H1 (cell line): ENCODE data around the gene CEACAM7. TPM values are rescaled to one million over a fixed set of nuclear protein-coding genes. Genes with fewer than 3 reads are reported as not detected.
A peak's percentile ranks its signal among the peaks of the same experiment; 100 is the strongest.

ENCODE experiments used
- CTCF ChIA-PET: fragments of 300-600 bp; sonication (Branson Sonifier 250); formaldehyde crosslinking; loops from one replicate; lab custom pipeline; 2021; ENCODE audit not compliant: partially characterized antibody; lab: Charles Lee
- POLR2A ChIA-PET: fragments of 300-600 bp; sonication (Branson Sonifier 250); formaldehyde crosslinking; loops from one replicate; lab custom pipeline; 2021; ENCODE audit warnings: inconsistent platforms; ENCODE audit not compliant: partially characterized antibody; lab: Charles Lee
- DNase-seq, 2 experiments: peaks; one replicate each; pipeline versions ENCODE4 v3.0.0 to v3.0.0-alpha.2; 2010 to 2022; ENCODE audit warnings: low spot score in 2 of 2, low read depth in 1 of 2, mixed read lengths in 1 of 2
- FAIRE-seq: peaks from 2 replicates; lab custom pipeline; 2011; peaks lifted over from hg19 to GRCh38; lab: Jason Lieb, UNC
- H2AFZ ChIP-seq: 2 replicates; pipeline ENCODE4 v1.8.1; 2012; ENCODE audit warnings: low read length, inconsistent platforms
- H2AK5ac ChIP-seq: 2 replicates; pipeline ENCODE4 v1.6.1; 2013; ENCODE audit warnings: low read depth, low read length
- H2BK120ac ChIP-seq: replicated peaks from 2 replicates; pipeline ENCODE3; 2013; ENCODE audit warnings: low read depth, low read length, inconsistent platforms
- H2BK12ac ChIP-seq: 2 replicates; pipeline ENCODE4 v1.6.1; 2013; ENCODE audit warnings: low read depth, low read length
- H2BK15ac ChIP-seq: 2 replicates; pipeline ENCODE4 v1.6.1; 2013; ENCODE audit warnings: low read length
- H2BK20ac ChIP-seq: 2 replicates; pipeline ENCODE4 v1.6.1; 2013; ENCODE audit warnings: low read length
- H2BK5ac ChIP-seq: 2 replicates; pipeline ENCODE4 v1.6.1; 2013; ENCODE audit warnings: low read depth, low read length
- H3K14ac ChIP-seq: 2 replicates; pipeline ENCODE4 v1.6.1; 2013; ENCODE audit warnings: inconsistent platforms; ENCODE audit not compliant: insufficient read length
- H3K18ac ChIP-seq: 2 replicates; pipeline ENCODE4 v1.6.1; 2013; ENCODE audit warnings: low read length; ENCODE audit errors: extremely low read depth
- H3K23ac ChIP-seq: 2 replicates; pipeline ENCODE4 v1.6.1; 2013; ENCODE audit warnings: inconsistent platforms; ENCODE audit not compliant: insufficient read length
- H3K23me2 ChIP-seq: 2 replicates; pipeline ENCODE4 v1.6.1; 2013; ENCODE audit warnings: low read depth, low read length
- H3K27ac ChIP-seq: 2 replicates; pipeline ENCODE4 v1.6.1; 2011; ENCODE audit warnings: low read depth, low read length, inconsistent platforms
- H3K27me3 ChIP-seq, 4 experiments: replicated peaks in 1 of 4; 1 replicate in 1 of 4; 2 replicates in 3 of 4; pipeline versions ENCODE4 v1.6.1 to v1.8.1; 2011 to 2013; ENCODE audit warnings: low read length in 3 of 4, mild to moderate bottlenecking in 3 of 4, inconsistent platforms in 2 of 4, mixed read lengths in 2 of 4, moderate library complexity in 1 of 4; ENCODE audit not compliant: control insufficient read depth in 3 of 4, insufficient read depth in 3 of 4; ENCODE audit errors: extremely low read depth in 1 of 4
- H3K36me3 ChIP-seq, 4 experiments: 2 replicates each; pipeline versions ENCODE4 v1.6.1 to v1.8.1; 2011 to 2013; ENCODE audit warnings: mild to moderate bottlenecking in 4 of 4, low read length in 3 of 4, moderate library complexity in 2 of 4, control low read depth in 1 of 4, inconsistent platforms in 1 of 4; ENCODE audit not compliant: insufficient read depth in 4 of 4, control insufficient read depth in 2 of 4
- H3K4ac ChIP-seq: replicated peaks from 2 replicates; pipeline ENCODE3; 2013; ENCODE audit warnings: low read length, low read depth, mixed read lengths, inconsistent platforms; ENCODE audit not compliant: insufficient read length
- H3K4me1 ChIP-seq, 4 experiments: replicated peaks in 1 of 4; 1 replicate in 1 of 4; 2 replicates in 3 of 4; pipeline versions ENCODE4 v1.6.1 to v1.8.1; 2011 to 2013; ENCODE audit warnings: low read length in 3 of 4, inconsistent platforms in 2 of 4, mixed read lengths in 1 of 4; ENCODE audit not compliant: insufficient read depth in 4 of 4, control insufficient read depth in 3 of 4
- H3K4me2 ChIP-seq, 2 experiments: 2 replicates each; pipeline versions ENCODE4 v1.6.1 to v1.8.1; 2011 to 2013; ENCODE audit warnings: low read depth in 2 of 2, low read length in 2 of 2, control low read depth in 1 of 2, inconsistent platforms in 1 of 2, mild to moderate bottlenecking in 1 of 2; ENCODE audit not compliant: insufficient read depth in 1 of 2
- H3K4me3 ChIP-seq, 4 experiments: fragments of 200-600, 300-600 bp in 1 of 4; sonication (generic), shearing (Covaris generic), sonication (Bioruptor Twin) in 1 of 4; 2 replicates each; pipeline versions ENCODE4 v1.5.1 to v1.8.1; 2011 to 2016; ENCODE audit warnings: low read length in 4 of 4, low read depth in 3 of 4, control low read depth in 2 of 4, inconsistent platforms in 2 of 4, mild to moderate bottlenecking in 2 of 4, mixed read lengths in 1 of 4, moderate library complexity in 1 of 4; ENCODE audit not compliant: insufficient read depth in 2 of 4; ENCODE audit errors: extremely low read depth in 1 of 4
- H3K56ac ChIP-seq: replicated peaks from 2 replicates; pipeline ENCODE3; 2013; ENCODE audit warnings: low read depth, mild to moderate bottlenecking, mixed read lengths, low read length, inconsistent platforms; ENCODE audit not compliant: insufficient read length
- H3K79me1 ChIP-seq: 2 replicates; pipeline ENCODE4 v1.6.1; 2013; ENCODE audit warnings: low read depth, low read length, control low read depth
- H3K79me2 ChIP-seq, 2 experiments: 2 replicates each; pipeline versions ENCODE4 v1.6.1 to v1.8.1; 2012 to 2013; ENCODE audit warnings: low read length in 2 of 2, mild to moderate bottlenecking in 2 of 2, inconsistent platforms in 1 of 2; ENCODE audit not compliant: insufficient read depth in 2 of 2, control insufficient read depth in 1 of 2
- H3K9ac ChIP-seq, 4 experiments: replicated peaks in 1 of 4; 1 replicate in 1 of 4; 2 replicates in 3 of 4; pipeline versions ENCODE4 v1.6.1 to v1.8.1; 2011 to 2013; ENCODE audit warnings: low read depth in 3 of 4, low read length in 3 of 4, control low read depth in 2 of 4, mild to moderate bottlenecking in 2 of 4, moderate library complexity in 2 of 4, inconsistent platforms in 1 of 4; ENCODE audit errors: extremely low read depth in 1 of 4
- H3K9me3 ChIP-seq, 2 experiments: 2 replicates each; pipeline versions ENCODE4 v1.6.1 to v1.8.1; 2012 to 2013; ENCODE audit warnings: mild to moderate bottlenecking in 2 of 2, moderate library complexity in 2 of 2, control low read depth in 1 of 2, inconsistent platforms in 1 of 2, low read depth in 1 of 2, low read length in 1 of 2, mixed read lengths in 1 of 2; ENCODE audit not compliant: insufficient read depth in 2 of 2
- H4K20me1 ChIP-seq, 2 experiments: replicated peaks in 1 of 2; 2 replicates each; pipeline versions ENCODE3 to v1.8.1; 2011 to 2013; ENCODE audit warnings: inconsistent platforms in 2 of 2, low read length in 2 of 2, mild to moderate bottlenecking in 1 of 2; ENCODE audit not compliant: insufficient read depth in 2 of 2, control insufficient read depth in 1 of 2
- H4K5ac ChIP-seq: 2 replicates; pipeline ENCODE4 v1.6.1; 2013; ENCODE audit warnings: low read length, low read depth, mixed read lengths, inconsistent platforms; ENCODE audit not compliant: insufficient read length
- H4K8ac ChIP-seq: 2 replicates; pipeline ENCODE4 v1.8.0; 2013; ENCODE audit warnings: mild to moderate bottlenecking, moderate library complexity, low read length, inconsistent platforms; ENCODE audit not compliant: insufficient read depth; ENCODE audit errors: extremely low read depth
- H4K91ac ChIP-seq: replicated peaks from 2 replicates; pipeline ENCODE3; 2013; ENCODE audit warnings: low read length, mixed read lengths, inconsistent platforms; ENCODE audit not compliant: insufficient read length
- CTCF ChIP-seq, 3 experiments: IDR thresholded peaks; 1 replicate in 2 of 3; 2 replicates in 1 of 3; pipeline versions ENCODE4 v1.5.1 to v1.6.1; 2011; ENCODE audit warnings: low read length in 3 of 3, mild to moderate bottlenecking in 3 of 3, inconsistent platforms in 2 of 3, low read depth in 1 of 3, moderate library complexity in 1 of 3; ENCODE audit not compliant: insufficient read depth in 1 of 3; ENCODE audit errors: control extremely low read depth in 1 of 3
- E2F6 ChIP-seq: IDR thresholded peaks from 2 replicates; pipeline ENCODE4 v1.6.1; 2012; ENCODE audit warnings: inconsistent platforms
- HDAC2 ChIP-seq, 2 experiments: fragments of 300-600 bp in 1 of 2; sonication (generic) in 1 of 2; IDR thresholded peaks; 2 replicates each; pipeline ENCODE4 v1.6.1; 2011 to 2012; ENCODE audit warnings: low read depth in 2 of 2, low read length in 2 of 2, mild to moderate bottlenecking in 2 of 2, moderate library complexity in 2 of 2, borderline replicate concordance in 1 of 2, inconsistent platforms in 1 of 2
- WGBS, 2 experiments: shearing (Covaris generic) in 1 of 2; methylation state at CpG; one replicate each; pipeline versions ENCODE4 v1.1.6 to v1.1.7; 2013 to 2015; ENCODE audit warnings: low lambda C conversion rate in 2 of 2, mixed read lengths in 2 of 2, inconsistent platforms in 1 of 2, low coverage in 1 of 2, missing lambda C conversion rate in 1 of 2; ENCODE audit not compliant: insufficient replicate concordance in 2 of 2, insufficient coverage in 1 of 2, insufficient read length in 1 of 2; ENCODE audit errors: extremely low coverage in 1 of 2, missing lambda C conversion rate in 1 of 2; 5-methylcytosine and 5-hydroxymethylcytosine counted together
- polyA plus RNA-seq, 7 experiments: library from polyadenylated mRNA; depleted of rRNA in 3 of 7; stranded (reverse) in 5 of 7; unstranded in 2 of 7; fragments of >200 nt in 5 of 7; fragments of 200-250 nt in 2 of 7; gene quantifications; 1 replicate in 5 of 7; 2 replicates in 1 of 7; 4 replicates in 1 of 7; pipeline versions ENCODE4 v1.2.1 to v1.2.3, GENCODE V29; 2011 to 2013; ENCODE audit warnings: missing spikeins in 2 of 7, mixed read lengths in 2 of 7
- total RNA-seq: library from RNA; stranded (reverse); fragmentation: NEBNext Ultra II Directional; extraction: Animal tissue kit (Norgen Biotek cat#: 25700); gene quantifications from 2 replicates; pipeline ENCODE4 v1.2.1, GENCODE V29; 2021

CEACAM7 gene
- total and polyA plus RNA-seq, 2 of the 8 experiments (the other 6 are each of a cell fraction or from before 2014, with no cell fraction given) = not detected

- no peaks in the 10 kb centered on the region for H3K79me1 ChIP-seq
- H2AFZ ChIP-seq = no peak overlapping the region
- H2AK5ac ChIP-seq = no peak overlapping the region
- no peak overlapping the region for H3K18ac ChIP-seq
- no peak overlapping the region for H3K14ac ChIP-seq
- H3K9me3 ChIP-seq = peaks cover 80 to 89% of the 10 kb centered on the region in 2 experiments
- H3K23me2 ChIP-seq = no peaks in the 10 kb centered on the region
- H2BK120ac ChIP-seq = no peak overlapping the region
- TF ChIP-seq HDAC2 (IDR thresholded peaks at IDR 0.05; ENCODE audit: borderline replicate concordance in 1 of 2, low read depth in 2 of 2, low read length in 2 of 2) (no peak), CTCF (IDR thresholded peaks at IDR 0.05; ENCODE audit: control extremely low read depth in 1 of 3, insufficient read depth in 1 of 3, low read depth in 1 of 3, low read length in 3 of 3) (peak in 2 of 3 experiments; percentile 13 to 27; a peak in 3 of 4 replicates), E2F6 (no peak)
- H3K27ac ChIP-seq = no peak overlapping the region
- H2BK12ac ChIP-seq = no peak overlapping the region
- H3K23ac ChIP-seq = no peak overlapping the region
- peaks cover 0 to 1% of the 10 kb centered on the region in 2 experiments for H4K20me1 ChIP-seq
- H3K4me1 ChIP-seq = no peaks in the 10 kb centered on the region
- ChIA-PET POLR2A (no interaction called here), CTCF (interaction anchor here (1.1 kb wide), 1 partner anchor 14 kb away, joined by 3 read pairs; the partner anchor contains the start of gene CEACAM7)
- no peak for DNase-seq
- no peak overlapping the region for H2BK20ac ChIP-seq
- no peaks in the 10 kb centered on the region for H3K36me3 ChIP-seq
- no peak overlapping the region for H4K8ac ChIP-seq
- H4K5ac ChIP-seq = no peak overlapping the region
- H3K4me2 ChIP-seq = no peak overlapping the region
- H3K56ac ChIP-seq = no peak overlapping the region
- H2BK15ac ChIP-seq = no peak overlapping the region
- H3K79me2 ChIP-seq = no peaks in the 10 kb centered on the region
- H3K27me3 ChIP-seq = no peaks in the 10 kb centered on the region
- H4K91ac ChIP-seq = no peak overlapping the region
- H3K4me3 ChIP-seq = no peak overlapping the region
- WGBS, 2 experiments = 74% methylated on average over 9 of the region's 10 CpGs; no CpG with 5 or more reads in 1 of the 2 experiments
- H3K9ac ChIP-seq = no peak overlapping the region
- H2BK5ac ChIP-seq = no peak overlapping the region
- no peak overlapping the region for H3K4ac ChIP-seq
- no peak for FAIRE-seq
Measured at GRCh38 chr19:41701401-41702075, 13.5 kb upstream of the CEACAM7 start.
